Ovary (tissue), 3 donors: Measurements from ENCODE around the gene HOXB8.

Source experiments
- CTCF ChIP-seq, 3 donors: fragments of 450-650 bp in 2 of 3; fragments of 200-600 bp in 1 of 3; IDR thresholded peaks; one replicate each; pipeline versions ENCODE4 v1.5.1 to v1.8.0; 2016 to 2022; ENCODE audit warnings: antibody characterized with exemption in 3 of 3, mild to moderate bottlenecking in 1 of 3
- EP300 ChIP-seq: sonication (generic); formaldehyde crosslinking; IDR thresholded peaks from one replicate; pipeline ENCODE4 v1.6.1; 2017; ENCODE audit warnings: antibody characterized with exemption
- POLR2A ChIP-seq: fragments of 450-650 bp; IDR thresholded peaks from one replicate; pipeline ENCODE4 v1.6.1; 2017; ENCODE audit warnings: antibody characterized with exemption, mild to moderate bottlenecking, moderate library complexity
- donor health status: DM: no; HTN: no; CAD: no.

DNA sequence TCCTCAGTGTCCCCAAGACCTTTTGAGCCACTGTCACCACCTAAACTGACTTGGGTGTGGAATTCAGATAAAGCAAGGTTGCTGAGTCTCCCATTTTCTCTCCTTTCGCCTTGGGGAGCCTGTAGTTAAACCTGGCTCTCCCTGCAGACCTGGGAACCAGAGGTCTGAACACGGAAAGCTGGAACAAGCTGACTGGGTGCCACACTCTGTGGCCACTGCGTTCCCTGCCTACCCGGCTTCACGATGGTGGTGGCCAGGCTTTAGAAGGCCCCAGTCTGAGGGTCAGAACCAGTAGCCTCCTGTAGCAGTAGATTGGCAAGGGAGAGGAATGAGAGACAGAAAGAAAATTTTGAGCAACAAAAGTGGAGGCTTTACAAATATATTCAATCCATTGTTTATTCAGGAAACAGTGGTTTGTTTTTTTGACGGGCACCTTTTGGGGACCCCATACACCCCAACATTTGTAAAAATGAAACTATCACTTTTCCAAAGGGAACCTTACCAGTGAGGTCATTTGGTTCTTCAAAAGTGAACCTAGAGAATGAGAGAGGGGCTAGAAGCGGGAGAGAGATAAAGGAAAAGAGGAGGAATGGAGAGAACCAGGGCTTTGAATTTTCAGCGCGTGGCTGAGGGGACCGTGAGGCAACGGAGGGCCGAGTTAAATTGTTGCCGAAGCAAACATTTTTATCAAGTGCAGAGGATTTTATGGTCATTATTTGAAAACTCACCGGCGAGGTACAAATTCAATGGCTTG, 1.8 kb upstream of the HOXB8 start:
- no peak for TF ChIP-seq CTCF (IDR thresholded peaks at IDR 0.05)
- no peak for TF ChIP-seq POLR2A
- TF ChIP-seq EP300, result no peak
